Left lung (tissue), 10 donors: ENCODE data around the gene MFSD6. TPM values are rescaled to one million over a fixed set of nuclear protein-coding genes. Genes with fewer than 3 reads are reported as not detected.

Experiments used
- ATAC-seq: fragments of 200-7000 bp; cut with Tn5 transposase; one replicate; pipeline ENCODE4 v1.9.1; 2020; ENCODE audit warnings: moderate library complexity
- DNase-seq, 4 donors: peaks; one replicate each; pipeline ENCODE4 v3.0.0-alpha.2; 2013 to 2020
- H3K27ac ChIP-seq, 2 donors: fragments of 200-600 bp; sonication (generic) in 1 of 2; one replicate each; pipeline versions ENCODE4 v1.5.0 to v1.8.0; 2020 to 2021
- H3K27me3 ChIP-seq, 2 donors: fragments of 200-600 bp; sonication (generic) in 1 of 2; one replicate each; pipeline versions ENCODE4 v1.5.0 to v1.8.0; 2020 to 2021
- H3K36me3 ChIP-seq, 2 donors: fragments of 200-600 bp; sonication (generic) in 1 of 2; one replicate each; pipeline versions ENCODE4 v1.5.0 to v1.8.0; 2020 to 2021
- H3K4me1 ChIP-seq, 2 donors: fragments of 200-600 bp; one replicate each; pipeline ENCODE4 v1.8.0; 2021
- H3K4me3 ChIP-seq, 2 donors: fragments of 200-600 bp; sonication (generic) in 1 of 2; one replicate each; pipeline versions ENCODE4 v1.5.0 to v1.8.0; 2020 to 2021; ENCODE audit warnings: mild to moderate bottlenecking in 1 of 2
- H3K9me3 ChIP-seq, 2 donors: fragments of 200-600 bp; sonication (generic) in 1 of 2; one replicate each; pipeline versions ENCODE4 v1.5.0 to v1.8.0; 2020 to 2021
- CTCF ChIP-seq, 2 donors: fragments of 200-600 bp; sonication (generic) in 1 of 2; IDR thresholded peaks; one replicate each; pipeline versions ENCODE4 v1.5.0 to v1.8.0; 2021; ENCODE audit warnings: antibody characterized with exemption in 2 of 2
- intact Hi-C, 2 donors: fragments of 100-400 bp; cut with DNase I; formaldehyde crosslinking; loops; one replicate each; pipeline versions ENCODE4 v1.11.2 to v1.14.2; 2022
- polyA plus RNA-seq, 6 donors: library from polyadenylated mRNA; unstranded; fragments of 120-200 nt; gene quantifications; one replicate each; pipeline ENCODE4 v1.2.1, GENCODE V29; 2013; ENCODE audit not compliant: insufficient read length in 6 of 6
- total RNA-seq, 2 donors: library from RNA; stranded (reverse); fragmentation: NEBNext Ultra II Directional; extraction: Animal tissue kit (Norgen Biotek cat#: 25700); gene quantifications; one replicate each; pipeline ENCODE4 v1.2.1, GENCODE V29; 2021
- donor health status: DM: no; HTN: yes; CAD: no.
- donor health status: DM: no; HTN: no; CAD: no.

MFSD6 gene
- total and polyA plus RNA-seq, 8 donors: 21.5 to 46.6 (median 24.8) TPM

GRCh38 chr2:190408538-190409271, 550 bp downstream of the MFSD6 start:
- TF ChIP-seq CTCF (IDR thresholded peaks at IDR 0.05): no peak
- ATAC-seq (peak; percentile 69), DNase-seq (peak; percentile 33 to 91 (median 67))
- Histone ChIP-seq H3K9me3 (no peaks in the 10 kb centered on the region), H3K27ac (peak overlapping the region; percentile 82 to 86), H3K4me3 (peak overlapping the region; percentile 73 to 80), H3K27me3 (peaks cover 0 to 23% of the 10 kb centered on the region in 2 donors), H3K4me1 (peaks cover 0 to 35% of the 10 kb centered on the region in 2 donors), H3K36me3 (no peaks in the 10 kb centered on the region)
- intact Hi-C loops: no loop called here

DNA sequence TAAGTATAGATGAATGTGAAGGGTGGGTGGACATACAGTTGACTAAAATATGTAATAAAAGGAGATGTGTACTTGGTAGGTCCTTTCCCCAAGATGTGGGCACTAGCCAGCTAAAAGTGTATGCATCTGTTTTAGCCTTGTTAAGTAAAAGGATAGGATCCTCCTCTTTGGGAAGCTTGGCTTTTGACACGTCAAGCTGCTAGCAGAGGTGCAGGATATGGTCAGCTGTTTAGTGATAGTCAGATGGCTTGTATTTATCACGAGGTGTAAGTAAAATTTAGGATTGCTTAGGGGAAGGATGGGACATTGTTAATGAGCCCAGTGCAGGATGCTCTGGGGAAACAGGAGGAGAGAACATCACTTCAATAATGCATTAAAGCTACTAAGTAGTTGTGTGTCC, 1.5 kb downstream of the MFSD6 start:
- peak overlapping the region in 1 of 2 donors; percentile 86 for H3K27ac ChIP-seq
- intact Hi-C loops: no loop called here

DNA sequence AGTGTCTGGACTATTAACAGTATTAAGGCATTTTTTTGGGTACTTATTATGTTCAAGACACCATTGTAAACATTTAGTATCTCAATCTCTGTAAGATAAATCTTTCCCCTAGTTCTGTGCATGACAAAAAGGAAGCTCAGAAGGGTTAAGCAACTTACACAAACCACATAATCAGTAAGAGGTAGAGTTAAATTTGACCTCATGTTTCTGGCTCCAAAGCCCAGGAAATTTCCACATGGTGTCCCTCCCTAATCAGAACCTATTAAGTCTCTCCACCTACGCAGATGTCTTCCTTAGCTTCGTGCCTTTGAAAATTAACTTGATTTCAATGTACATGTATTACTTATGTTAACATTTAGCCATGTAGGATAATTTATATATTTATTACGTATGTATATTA, 2.0 kb downstream of the MFSD6 start:
- TF ChIP-seq CTCF (IDR thresholded peaks at IDR 0.05): no peak
- ATAC-seq (no peak), DNase-seq (no peak)
- H3K27me3 ChIP-seq: peaks cover 0 to 23% of the 10 kb centered on the region in 2 donors
- H3K9me3 ChIP-seq: no peaks in the 10 kb centered on the region
- no peak overlapping the region for H3K27ac ChIP-seq
- H3K4me3 ChIP-seq: no peak overlapping the region
- H3K36me3 ChIP-seq: no peaks in the 10 kb centered on the region
- peaks cover 0 to 45% of the 10 kb centered on the region in 2 donors for H3K4me1 ChIP-seq
- intact Hi-C loops: no loop called here

More for the DNA sequence above, 1.5 kb downstream of the MFSD6 start:
- no peak for ATAC-seq
- no peak for DNase-seq
- no peak for TF ChIP-seq CTCF (IDR thresholded peaks at IDR 0.05)
- Histone ChIP-seq H3K36me3 (no peaks in the 10 kb centered on the region), H3K4me3 (peak overlapping the region in 1 of 2 donors; percentile 73), H3K9me3 (no peaks in the 10 kb centered on the region), H3K4me1 (peaks cover 0 to 43% of the 10 kb centered on the region in 2 donors), H3K27me3 (peaks cover 0 to 23% of the 10 kb centered on the region in 2 donors)

DNA sequence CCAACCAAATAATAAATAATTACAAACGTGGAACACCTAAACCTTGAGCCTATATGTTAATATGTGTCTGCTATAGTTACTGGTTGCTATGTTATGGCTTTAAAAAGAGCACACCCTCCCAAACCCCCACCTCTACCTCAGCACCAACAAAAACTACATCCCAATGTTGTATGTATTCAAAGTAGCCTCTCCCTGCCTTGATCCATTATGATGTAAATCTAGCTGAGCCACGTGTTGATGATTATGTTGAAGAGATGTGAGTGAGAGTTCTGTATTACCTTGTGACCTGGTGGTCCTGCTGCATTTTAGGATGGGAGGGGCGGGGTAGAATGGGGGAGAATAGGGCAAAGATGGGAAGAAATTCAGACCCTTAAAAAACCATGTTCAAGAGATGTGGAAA, 4.8 kb downstream of the MFSD6 start:
- peaks cover 0 to 62% of the 10 kb centered on the region in 2 donors for H3K4me1 ChIP-seq
- no peaks in the 10 kb centered on the region for H3K9me3 ChIP-seq
- DNase-seq (no peak), ATAC-seq (no peak)
- peak overlapping the region in 1 of 2 donors; percentile 18 for H3K27ac ChIP-seq
- H3K27me3 ChIP-seq: peaks cover 0 to 12% of the 10 kb centered on the region in 2 donors
- intact Hi-C loops: no loop called here
- H3K36me3 ChIP-seq: no peaks in the 10 kb centered on the region
- no peak overlapping the region for H3K4me3 ChIP-seq
- no peak for TF ChIP-seq CTCF (IDR thresholded peaks at IDR 0.05)

DNA sequence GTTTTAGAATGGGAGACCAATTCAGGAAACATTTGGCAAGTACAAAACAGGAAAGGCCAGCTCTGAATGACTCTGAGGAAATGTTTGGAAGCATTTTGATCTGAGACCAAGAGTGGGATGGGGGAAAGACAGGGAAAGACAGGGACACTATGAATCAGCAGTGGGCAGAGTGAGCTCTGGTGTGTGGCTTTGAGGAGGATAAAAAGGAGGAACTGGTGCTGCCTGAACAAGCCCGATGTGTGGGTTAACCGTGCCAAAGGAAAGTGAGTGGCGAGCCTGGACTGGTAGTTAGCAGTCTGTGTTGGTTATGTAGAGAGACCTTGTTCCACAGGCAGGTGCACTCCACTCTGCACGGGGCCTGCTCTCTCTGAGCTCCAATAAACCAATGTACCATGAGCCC, 5.3 kb downstream of the MFSD6 start:
- intact Hi-C loops: no loop called here
- Histone ChIP-seq H3K27me3 (peaks cover 0 to 10% of the 10 kb centered on the region in 2 donors), H3K9me3 (no peaks in the 10 kb centered on the region), H3K4me3 (no peak overlapping the region), H3K27ac (peak overlapping the region in 1 of 2 donors; percentile 18), H3K36me3 (no peaks in the 10 kb centered on the region), H3K4me1 (peaks cover 0 to 64% of the 10 kb centered on the region in 2 donors)
- ATAC-seq: no peak
- no peak for TF ChIP-seq CTCF (IDR thresholded peaks at IDR 0.05)
- no peak for DNase-seq
